Left lung (tissue), 8 donors: ENCODE results near the gene OTOG. TPM values are rescaled to one million over a fixed set of nuclear protein-coding genes. Genes with fewer than 3 reads are reported as not detected.

Experiments used
- polyA plus RNA-seq, 6 donors: library from polyadenylated mRNA; unstranded; fragments of 120-200 nt; gene quantifications; one replicate each; pipeline ENCODE4 v1.2.1, GENCODE V29; 2013; ENCODE audit not compliant: insufficient read length in 6 of 6
- total RNA-seq, 2 donors: library from RNA; stranded (reverse); fragmentation: NEBNext Ultra II Directional; extraction: Animal tissue kit (Norgen Biotek cat#: 25700); gene quantifications; one replicate each; pipeline ENCODE4 v1.2.1, GENCODE V29; 2021
- donor health status: DM: no; HTN: yes; CAD: no.
- donor health status: DM: no; HTN: no; CAD: no.

Gene OTOG
- total and polyA plus RNA-seq, 8 donors = 0.04 to 0.24 (median 0.11) TPM; not detected in 2

Other genes starting within 250 kb of the OTOG start
- 1 to 10 TPM; 4.3 to 9.8 TPM for gene NCR3LG1, start 195.5 kb upstream of the OTOG start, total RNA-seq
- gene NCR3LG1, start 195.5 kb upstream of the OTOG start, polyA plus RNA-seq = under 1 TPM; 0.63 to 0.89 (median 0.81) TPM
- gene KCNJ11, start 158.6 kb upstream of the OTOG start, total RNA-seq = 1 to 10 TPM; 1.8 to 7.2 TPM
- 10 to 100 TPM in 1 of 6 donors, 1 to 10 TPM in 5; 7.1 to 11.6 (median 8.7) TPM for gene KCNJ11, start 158.6 kb upstream of the OTOG start, polyA plus RNA-seq
- gene ABCC8, start 70.4 kb upstream of the OTOG start, total RNA-seq = 1 to 10 TPM in 1 of 2 donors, under 1 TPM in 1; 0.52 to 1.9 TPM
- 10 to 100 TPM in 1 of 6 donors, 1 to 10 TPM in 5; 3.8 to 11.1 (median 7.5) TPM for gene ABCC8, start 70.4 kb upstream of the OTOG start, polyA plus RNA-seq
- under 1 TPM in 1 of 2 donors, not detected in 1; 0.63 TPM for gene USH1C, start 2.8 kb upstream of the OTOG start, total RNA-seq
- 1 to 10 TPM in 1 of 6 donors, under 1 TPM in 5; 0.23 to 1.2 (median 0.58) TPM for gene USH1C, start 2.8 kb upstream of the OTOG start, polyA plus RNA-seq
- not detected for gene MYOD1, start 172.3 kb downstream of the OTOG start, total RNA-seq
- gene MYOD1, start 172.3 kb downstream of the OTOG start, polyA plus RNA-seq = not detected
- not detected for gene KCNC1, start 187.5 kb downstream of the OTOG start, total RNA-seq
- 1 to 10 TPM in 2 of 6 donors, under 1 TPM in 4; 0.78 to 1.2 (median 0.89) TPM for gene KCNC1, start 187.5 kb downstream of the OTOG start, polyA plus RNA-seq